Measurements from ENCODE around the gene ADGRB3. TPM values are rescaled to one million over a fixed set of nuclear protein-coding genes. Genes with fewer than 3 reads are reported as not detected.

ADGRB3 gene
- polyA plus RNA-seq, 2 of the 4 experiments (the other 2 are of a cell fraction), result not detected

GRCh38 chr6:69096681-69097080 lies 461.6 kb downstream of the ADGRB3 start:
- Histone ChIP-seq H3K4me3 (no peak overlapping the region), H3K4me2 (no peak overlapping the region), H3K27ac (no peak overlapping the region), H3K4me1 (no peaks in the 10 kb centered on the region), H3K9me3 (no peaks in the 10 kb centered on the region)
- POLR2A ChIA-PET, result no interaction called here
- TF ChIP-seq ZFP36 (IDR thresholded peaks at IDR 0.05; ENCODE audit: borderline replicate concordance, partially characterized antibody) (no peak), HEYL (CRISPR knock-in tag; IDR thresholded peaks at IDR 0.05) (no peak)
- no peak for DNase-seq (ENCODE audit: low read depth in 1 of 2, low spot score in 1 of 2)
- ATAC-seq, result no peak
- CTCF ChIA-PET, result no interaction called here
- FAIRE-seq, result no peak
- WGBS (ENCODE audit: missing lambda C conversion rate), result 61% methylated on average over 1 of the region's 1 CpG

GRCh38 chr6:69097948-69098347 lies 462.9 kb downstream of the ADGRB3 start:
- POLR2A ChIA-PET, result no interaction called here

GRCh38 chr6:69098910-69099309 lies 463.8 kb downstream of the ADGRB3 start:
- Histone ChIP-seq H3K27ac (no peak overlapping the region), H3K4me1 (no peaks in the 10 kb centered on the region), H3K4me3 (no peak overlapping the region), H3K4me2 (no peak overlapping the region), H3K9me3 (no peaks in the 10 kb centered on the region)
- DNase-seq (ENCODE audit: low read depth in 1 of 2, low spot score in 1 of 2) (no peak), FAIRE-seq (no peak), ATAC-seq (no peak)
- ChIA-PET POLR2A (no interaction called here), CTCF (no interaction called here)
- no peak for TF ChIP-seq MAX (IDR thresholded peaks at IDR 0.05)
- TF ChIP-seq TFCP2L1 (CRISPR knock-in tag; IDR thresholded peaks at IDR 0.05), result no peak
- no peak for TF ChIP-seq CHD2 (IDR thresholded peaks at IDR 0.05; ENCODE audit: low read length, partially characterized antibody)

More at GRCh38 chr6:69097948-69098347, 462.9 kb downstream of the ADGRB3 start:
- no peak for DNase-seq (ENCODE audit: low read depth in 1 of 2, low spot score in 1 of 2)
- Histone ChIP-seq H3K9me3 (no peaks in the 10 kb centered on the region), H3K4me3 (no peak overlapping the region), H3K4me2 (no peak overlapping the region), H3K4me1 (no peaks in the 10 kb centered on the region), H3K27ac (no peak overlapping the region)
- CTCF ChIA-PET, result no interaction called here
- no peak for FAIRE-seq
- no peak for TF ChIP-seq E2F6 (IDR thresholded peaks at IDR 0.05; ENCODE audit: borderline replicate concordance, low read depth)
- TF ChIP-seq SREBF2 (IDR thresholded peaks at IDR 0.05), result no peak
- TF ChIP-seq ZC3H11A (IDR thresholded peaks at IDR 0.05), result no peak
- TF ChIP-seq NPAS2 (CRISPR knock-in tag; IDR thresholded peaks at IDR 0.05; ENCODE audit: borderline replicate concordance), result no peak
- no peak for TF ChIP-seq CHD4 (IDR thresholded peaks at IDR 0.05; ENCODE audit: borderline replicate concordance)
- TF ChIP-seq BCL3 (IDR thresholded peaks at IDR 0.05), result no peak
- no peak for TF ChIP-seq JUNB (IDR thresholded peaks at IDR 0.05)
- no peak for TF ChIP-seq KDM1A (IDR thresholded peaks at IDR 0.05; ENCODE audit: low read depth)
- no peak for TF ChIP-seq HDAC2 (IDR thresholded peaks at IDR 0.05)
- no peak for TF ChIP-seq BHLHE40 (IDR thresholded peaks at IDR 0.05; ENCODE audit: low read depth, low read length)
- no peak for TF ChIP-seq ESRRA (IDR thresholded peaks at IDR 0.05; ENCODE audit: borderline replicate concordance, low read length)
- no peak for ATAC-seq

- POLR2A ChIA-PET, result no interaction called here
- DNase-seq (ENCODE audit: low read depth in 1 of 2, low spot score in 1 of 2), result no peak
- no peak overlapping the region for H3K4me3 ChIP-seq
- ATAC-seq, result no peak
- H3K4me1 ChIP-seq, result no peaks in the 10 kb centered on the region
- H3K9me3 ChIP-seq, result no peaks in the 10 kb centered on the region
- 88% methylated on average over 2 of the region's 3 CpGs for WGBS (ENCODE audit: missing lambda C conversion rate)
- CTCF ChIA-PET, result no interaction called here
- H3K4me2 ChIP-seq, result no peak overlapping the region
- no peak for FAIRE-seq
- H3K27ac ChIP-seq, result no peak overlapping the region
- TF ChIP-seq HMGXB4 (CRISPR knock-in tag; IDR thresholded peaks at IDR 0.05; ENCODE audit: borderline replicate concordance) (no peak), BCL3 (IDR thresholded peaks at IDR 0.05) (no peak), HOXB5 (CRISPR knock-in tag; IDR thresholded peaks at IDR 0.05) (no peak), RNF2 (IDR thresholded peaks at IDR 0.05; ENCODE audit: borderline replicate concordance, low read depth) (no peak), EHMT2 (IDR thresholded peaks at IDR 0.05; ENCODE audit: low read depth) (no peak), FOXS1 (CRISPR knock-in tag; IDR thresholded peaks at IDR 0.05) (no peak), KDM1A (IDR thresholded peaks at IDR 0.05; ENCODE audit: low read depth) (no peak), RARB (CRISPR knock-in tag; IDR thresholded peaks at IDR 0.05) (no peak), NFE2L2 (conservative IDR thresholded peaks at IDR 0.05; ENCODE audit: low read length) (no peak), CHD2 (IDR thresholded peaks at IDR 0.05; ENCODE audit: low read length, partially characterized antibody) (no peak), HOXA7 (CRISPR knock-in tag; IDR thresholded peaks at IDR 0.05) (no peak), MYC (IDR thresholded peaks at IDR 0.05; ENCODE audit: borderline replicate concordance, low read length) (no peak), CBX2 (IDR thresholded peaks at IDR 0.05; ENCODE audit: borderline replicate concordance, low read depth) (no peak), JUN (IDR thresholded peaks at IDR 0.05) (no peak), SMC3 (IDR thresholded peaks at IDR 0.05) (no peak), EHF (CRISPR knock-in tag; IDR thresholded peaks at IDR 0.05) (no peak), MAX (IDR thresholded peaks at IDR 0.05) (no peak)
Observed at GRCh38 chr6:69100772-69101171, 465.7 kb downstream of the ADGRB3 start.

All from A549 (cell line).